Rectal smooth muscle tissue (tissue), 1 donor: ENCODE measurements around the gene CCR5AS.
A peak's percentile ranks its signal among the peaks of the same experiment; 100 is the strongest.

Source experiments
- H3K27ac ChIP-seq: one replicate; pipeline ENCODE4 v1.7.0; 2013; ENCODE audit warnings: low read depth, low read length, inconsistent platforms
- H3K27me3 ChIP-seq: one replicate; pipeline ENCODE4 v1.7.0; 2013; ENCODE audit warnings: low read length; ENCODE audit not compliant: control insufficient read depth, insufficient read depth
- H3K36me3 ChIP-seq: one replicate; pipeline ENCODE4 v1.7.0; 2013; ENCODE audit warnings: low read length; ENCODE audit not compliant: control insufficient read depth, insufficient read depth
- H3K4me1 ChIP-seq: one replicate; pipeline ENCODE4 v1.7.0; 2013; ENCODE audit warnings: low read length; ENCODE audit not compliant: control insufficient read depth, insufficient read depth
- H3K4me3 ChIP-seq: one replicate; pipeline ENCODE4 v1.7.0; 2013; ENCODE audit warnings: low read length
- H3K9ac ChIP-seq: one replicate; pipeline ENCODE4 v1.7.0; 2013; ENCODE audit warnings: low read length

Gene CCR5AS

GRCh38 chr3:46380471-46381221, 26.2 kb downstream of the CCR5AS start:
- Histone ChIP-seq H3K9ac (no peak overlapping the region), H3K36me3 (no peaks in the 10 kb centered on the region), H3K27ac (no peak overlapping the region), H3K4me3 (peak overlapping the region; percentile 1), H3K27me3 (no peaks in the 10 kb centered on the region), H3K4me1 (peaks cover 3% of the 10 kb centered on the region)

- Histone ChIP-seq H3K27ac (no peak overlapping the region), H3K4me3 (no peak overlapping the region), H3K27me3 (no peaks in the 10 kb centered on the region), H3K36me3 (no peaks in the 10 kb centered on the region), H3K9ac (no peak overlapping the region), H3K4me1 (peaks cover 3% of the 10 kb centered on the region)
Measured at GRCh38 chr3:46378426-46378942, 28.4 kb downstream of the CCR5AS start.

GRCh38 chr3:46375814-46376213, 31.1 kb downstream of the CCR5AS start:
- Histone ChIP-seq H3K36me3 (no peaks in the 10 kb centered on the region), H3K9ac (no peak overlapping the region), H3K27ac (no peak overlapping the region), H3K4me3 (no peak overlapping the region), H3K4me1 (no peaks in the 10 kb centered on the region), H3K27me3 (no peaks in the 10 kb centered on the region)

GRCh38 chr3:46375218-46375617, 31.6 kb downstream of the CCR5AS start:
- Histone ChIP-seq H3K36me3 (no peaks in the 10 kb centered on the region), H3K27ac (no peak overlapping the region), H3K4me3 (no peak overlapping the region), H3K9ac (no peak overlapping the region), H3K4me1 (no peaks in the 10 kb centered on the region), H3K27me3 (no peaks in the 10 kb centered on the region)

GRCh38 chr3:46374755-46375154, 32.1 kb downstream of the CCR5AS start:
- H3K4me3 ChIP-seq = no peak overlapping the region
- H3K9ac ChIP-seq = no peak overlapping the region
- no peak overlapping the region for H3K27ac ChIP-seq
- H3K36me3 ChIP-seq = no peaks in the 10 kb centered on the region
- no peaks in the 10 kb centered on the region for H3K4me1 ChIP-seq
- no peaks in the 10 kb centered on the region for H3K27me3 ChIP-seq

GRCh38 chr3:46372492-46373359, 34.1 kb downstream of the CCR5AS start:
- Histone ChIP-seq H3K27ac (no peak overlapping the region), H3K4me3 (no peak overlapping the region), H3K36me3 (no peaks in the 10 kb centered on the region), H3K4me1 (no peaks in the 10 kb centered on the region), H3K27me3 (no peaks in the 10 kb centered on the region), H3K9ac (no peak overlapping the region)

GRCh38 chr3:46371519-46372340, 35.1 kb downstream of the CCR5AS start:
- Histone ChIP-seq H3K9ac (no peak overlapping the region), H3K36me3 (no peaks in the 10 kb centered on the region), H3K27ac (no peak overlapping the region), H3K4me3 (no peak overlapping the region), H3K4me1 (no peaks in the 10 kb centered on the region), H3K27me3 (no peaks in the 10 kb centered on the region)

GRCh38 chr3:46370839-46371518, 35.9 kb downstream of the CCR5AS start, which contains the start of gene CCR5:
CCR5 (plus strand) TSS chr3:46370946; CDS start chr3:46372903, 1,957 bp downstream.
- Histone ChIP-seq H3K36me3 (no peaks in the 10 kb centered on the region), H3K4me1 (no peaks in the 10 kb centered on the region), H3K9ac (no peak within 1 kb of the TSS), H3K4me3 (no peak within 1 kb of the TSS), H3K27ac (no peak within 1 kb of the TSS), H3K27me3 (no peaks in the 10 kb centered on the region)

- Histone ChIP-seq H3K27ac (peak overlapping the region; percentile 8), H3K4me1 (no peaks in the 10 kb centered on the region), H3K9ac (no peak overlapping the region), H3K36me3 (no peaks in the 10 kb centered on the region), H3K4me3 (no peak overlapping the region), H3K27me3 (no peaks in the 10 kb centered on the region)
Measured at GRCh38 chr3:46369675-46370132, 37.2 kb downstream of the CCR5AS start.

- Histone ChIP-seq H3K4me1 (no peaks in the 10 kb centered on the region), H3K4me3 (no peak overlapping the region), H3K36me3 (no peaks in the 10 kb centered on the region), H3K27me3 (no peaks in the 10 kb centered on the region), H3K9ac (no peak overlapping the region), H3K27ac (no peak overlapping the region)
Measured at GRCh38 chr3:46369151-46369550, 37.7 kb downstream of the CCR5AS start.

- Histone ChIP-seq H3K27ac (no peak overlapping the region), H3K27me3 (no peaks in the 10 kb centered on the region), H3K9ac (no peak overlapping the region)
Measured at GRCh38 chr3:46368569-46368968, 38.3 kb downstream of the CCR5AS start.

More at GRCh38 chr3:46368569-46368968, 38.3 kb downstream of the CCR5AS start:
- Histone ChIP-seq H3K4me3 (no peak overlapping the region), H3K36me3 (no peaks in the 10 kb centered on the region), H3K4me1 (no peaks in the 10 kb centered on the region)
